Right lobe of liver (tissue), 4 donors: ENCODE data around the gene COG3.

ENCODE experiments used
- POLR2A ChIP-seq: fragments of 450-650 bp; IDR thresholded peaks from one replicate; pipeline ENCODE4 v1.6.1; 2017; ENCODE audit warnings: antibody characterized with exemption, mild to moderate bottlenecking
- TF ChIP-seq, protein P1 (sequence below), 4 donors: fragments of 200-600 bp in 3 of 4; fragments of 450-650 bp in 1 of 4; IDR thresholded peaks; one replicate each; pipeline versions ENCODE4 v1.5.1 to v1.8.0; 2016 to 2022; ENCODE audit warnings: antibody characterized with exemption in 4 of 4, mild to moderate bottlenecking in 2 of 4
- donor health status: DM: no; HTN: no; CAD: no.
- donor health status: DM: no; HTN: no; CAD: no.
- donor health status: DM: no; HTN: yes; CAD: no.

DNA sequence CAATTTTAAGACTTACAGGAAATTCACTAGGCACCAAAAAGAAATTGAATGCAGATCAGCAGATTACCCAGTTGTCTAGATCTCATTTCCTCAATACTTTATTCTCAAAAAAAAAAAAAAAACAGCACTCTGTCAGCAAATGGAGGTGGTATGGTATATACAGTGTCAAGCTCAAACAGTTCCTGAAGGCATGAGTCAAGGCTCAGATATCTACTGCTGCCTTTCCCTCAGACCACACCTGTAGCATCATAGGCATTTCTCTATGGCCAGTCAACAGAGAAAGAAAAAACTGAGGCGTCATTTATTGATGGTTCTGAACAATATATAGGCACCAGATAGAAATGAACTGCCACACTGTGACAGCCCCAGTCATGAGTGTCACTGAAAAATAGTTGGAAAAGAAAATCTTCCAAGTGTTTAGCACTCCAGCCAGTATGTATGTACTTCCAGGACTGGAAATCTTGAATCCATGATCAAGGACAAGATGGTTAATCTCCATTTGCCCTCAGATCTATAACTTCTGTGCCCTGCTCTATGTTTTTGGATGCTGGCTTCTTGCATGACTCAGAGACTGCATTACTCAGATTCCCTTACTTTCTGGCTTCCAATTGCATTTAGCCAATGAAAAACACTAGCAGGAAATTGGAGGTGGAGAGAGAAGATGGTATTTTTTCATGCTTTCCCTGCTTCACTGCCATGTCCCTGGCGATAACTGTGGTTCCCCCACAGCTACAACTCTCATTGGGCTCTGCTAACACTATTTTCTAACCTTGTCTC is 8.4 kb upstream of the COG3 start:
- TF ChIP-seq, protein P1, sequence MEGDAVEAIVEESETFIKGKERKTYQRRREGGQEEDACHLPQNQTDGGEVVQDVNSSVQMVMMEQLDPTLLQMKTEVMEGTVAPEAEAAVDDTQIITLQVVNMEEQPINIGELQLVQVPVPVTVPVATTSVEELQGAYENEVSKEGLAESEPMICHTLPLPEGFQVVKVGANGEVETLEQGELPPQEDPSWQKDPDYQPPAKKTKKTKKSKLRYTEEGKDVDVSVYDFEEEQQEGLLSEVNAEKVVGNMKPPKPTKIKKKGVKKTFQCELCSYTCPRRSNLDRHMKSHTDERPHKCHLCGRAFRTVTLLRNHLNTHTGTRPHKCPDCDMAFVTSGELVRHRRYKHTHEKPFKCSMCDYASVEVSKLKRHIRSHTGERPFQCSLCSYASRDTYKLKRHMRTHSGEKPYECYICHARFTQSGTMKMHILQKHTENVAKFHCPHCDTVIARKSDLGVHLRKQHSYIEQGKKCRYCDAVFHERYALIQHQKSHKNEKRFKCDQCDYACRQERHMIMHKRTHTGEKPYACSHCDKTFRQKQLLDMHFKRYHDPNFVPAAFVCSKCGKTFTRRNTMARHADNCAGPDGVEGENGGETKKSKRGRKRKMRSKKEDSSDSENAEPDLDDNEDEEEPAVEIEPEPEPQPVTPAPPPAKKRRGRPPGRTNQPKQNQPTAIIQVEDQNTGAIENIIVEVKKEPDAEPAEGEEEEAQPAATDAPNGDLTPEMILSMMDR (IDR thresholded peaks at IDR 0.05), result no peak
- TF ChIP-seq POLR2A, result no peak
